ENCODE data around the gene SEC31A. TPM values are rescaled to one million over a fixed set of nuclear protein-coding genes. Genes with fewer than 3 reads are reported as not detected.

Gene SEC31A
- total RNA-seq, 1 experiment from 2014 or later, result 128 TPM

DNA sequence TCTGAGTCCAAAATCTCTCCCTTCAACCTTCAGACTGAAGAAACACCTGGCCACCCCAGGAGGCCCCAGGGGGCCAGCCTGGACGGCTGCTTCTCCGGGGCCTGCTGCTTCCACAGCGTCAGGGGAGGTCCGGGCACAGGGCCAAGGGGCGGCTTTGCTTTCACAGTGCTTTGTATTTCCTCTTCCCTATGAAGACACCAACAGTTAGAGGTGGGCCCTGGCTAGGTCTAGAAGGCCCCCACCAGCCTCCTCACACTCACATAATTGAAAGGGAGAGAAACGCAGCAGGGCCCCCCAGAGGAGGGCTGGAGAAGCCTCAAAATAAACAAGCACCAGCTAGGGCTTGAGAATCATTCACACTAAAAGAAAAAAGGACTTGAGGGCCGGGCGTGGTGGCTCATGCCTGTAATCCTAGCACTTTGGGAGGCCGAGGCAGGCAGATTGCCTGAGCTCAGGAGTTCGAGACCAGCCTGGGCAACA lies 110.2 kb downstream of the SEC31A start:
- Histone ChIP-seq H2AK5ac (ENCODE audit: insufficient read length, low read length) (no peak overlapping the region), H2AFZ (ENCODE audit: low read length) (no peak overlapping the region), H3K27ac (ENCODE audit: insufficient read length, low read depth, low read length) (no peak overlapping the region), H2BK12ac (ENCODE audit: insufficient read length, low read depth, low read length) (no peak overlapping the region), H3K27me3 (ENCODE audit: insufficient read depth, low read length) (peaks cover 33% of the 10 kb centered on the region; the same call in 1 of the 2 replicates), H3K9me3 (ENCODE audit: control insufficient read depth, low read depth, low read length) (no peaks in the 10 kb centered on the region), H3K79me1 (ENCODE audit: insufficient read depth, low read depth, low read length, poor library complexity, severe bottlenecking) (no peaks in the 10 kb centered on the region), H3K23me2 (ENCODE audit: insufficient read length, low read depth, low read length, poor library complexity, severe bottlenecking) (no peaks in the 10 kb centered on the region), H3K79me2 (ENCODE audit: insufficient read depth, low read length) (no peaks in the 10 kb centered on the region), H2BK120ac (ENCODE audit: low read depth, low read length, poor library complexity, severe bottlenecking) (no peak overlapping the region), H4K91ac (ENCODE audit: insufficient read length, low read depth, low read length) (no peak overlapping the region), H4K20me1 (ENCODE audit: control insufficient read depth, insufficient read depth, insufficient read length) (no peaks in the 10 kb centered on the region), H3T11ph (ENCODE audit: low read length) (no peak overlapping the region), H3K56ac (ENCODE audit: insufficient read length, low read depth, low read length) (no peak overlapping the region), H4K8ac (replicated peaks; ENCODE audit: insufficient read length, low read depth, low read length) (no peak overlapping the region), H3K4ac (ENCODE audit: low read depth, low read length) (no peak overlapping the region), H3K9ac (ENCODE audit: extremely low read depth, insufficient read length, low read length) (no peak overlapping the region), H3K14ac (ENCODE audit: insufficient read depth, low read length) (no peak overlapping the region), H2BK20ac (ENCODE audit: low read depth, low read length, poor library complexity, severe bottlenecking) (no peak overlapping the region), H2BK15ac (ENCODE audit: low read depth, low read length) (no peak overlapping the region), H3K23ac (ENCODE audit: insufficient read length, low read depth, low read length) (no peak overlapping the region), H2BK5ac (ENCODE audit: insufficient read length, low read length) (no peak overlapping the region), H3K18ac (ENCODE audit: insufficient read length, low read depth, low read length) (no peak overlapping the region), H3K4me1 (ENCODE audit: insufficient read depth, low read length) (no peaks in the 10 kb centered on the region), H4K5ac (ENCODE audit: insufficient read length, low read depth, low read length) (no peak overlapping the region), H3K4me2 (ENCODE audit: insufficient read depth, insufficient read length, low read length) (no peak overlapping the region)
- Mint-ChIP-seq H3K4me1 (peaks cover 40 to 42% of the 10 kb centered on the region in 2 experiments), H3K36me3 (ENCODE audit: insufficient read depth in 1 of 3, low read depth in 3 of 3) (no peaks in the 10 kb centered on the region), H3K27me3 (ENCODE audit: low read depth) (peaks cover 71% of the 10 kb centered on the region), H3K9me3 (peaks cover 0 to 12% of the 10 kb centered on the region in 2 experiments; a peak in 1 of 5 replicates), H3K27ac (no peak overlapping the region), H3K4me3 (no peak overlapping the region)
- WGBS (ENCODE audit: extremely low coverage, insufficient read length, low lambda C conversion rate), result no CpG with 5 or more reads among the region's 10 CpGs
- TF ChIP-seq, protein P1, sequence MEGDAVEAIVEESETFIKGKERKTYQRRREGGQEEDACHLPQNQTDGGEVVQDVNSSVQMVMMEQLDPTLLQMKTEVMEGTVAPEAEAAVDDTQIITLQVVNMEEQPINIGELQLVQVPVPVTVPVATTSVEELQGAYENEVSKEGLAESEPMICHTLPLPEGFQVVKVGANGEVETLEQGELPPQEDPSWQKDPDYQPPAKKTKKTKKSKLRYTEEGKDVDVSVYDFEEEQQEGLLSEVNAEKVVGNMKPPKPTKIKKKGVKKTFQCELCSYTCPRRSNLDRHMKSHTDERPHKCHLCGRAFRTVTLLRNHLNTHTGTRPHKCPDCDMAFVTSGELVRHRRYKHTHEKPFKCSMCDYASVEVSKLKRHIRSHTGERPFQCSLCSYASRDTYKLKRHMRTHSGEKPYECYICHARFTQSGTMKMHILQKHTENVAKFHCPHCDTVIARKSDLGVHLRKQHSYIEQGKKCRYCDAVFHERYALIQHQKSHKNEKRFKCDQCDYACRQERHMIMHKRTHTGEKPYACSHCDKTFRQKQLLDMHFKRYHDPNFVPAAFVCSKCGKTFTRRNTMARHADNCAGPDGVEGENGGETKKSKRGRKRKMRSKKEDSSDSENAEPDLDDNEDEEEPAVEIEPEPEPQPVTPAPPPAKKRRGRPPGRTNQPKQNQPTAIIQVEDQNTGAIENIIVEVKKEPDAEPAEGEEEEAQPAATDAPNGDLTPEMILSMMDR (conservative IDR thresholded peaks at IDR 0.05), result peak; percentile 29; the same call in 2 of the 3 replicates
- peak; percentile 29 for DNase-seq

Measured in H9 (cell line).